ENCODE measurements around the gene B4GALT6. TPM values are rescaled to one million over a fixed set of nuclear protein-coding genes. Genes with fewer than 3 reads are reported as not detected.

The B4GALT6 gene
- total RNA-seq, 3 donors from 2014 or later (not counting 1 experiment from before 2014, with no cell fraction given): 18.6 to 33.0 (median 20.6) TPM

DNA sequence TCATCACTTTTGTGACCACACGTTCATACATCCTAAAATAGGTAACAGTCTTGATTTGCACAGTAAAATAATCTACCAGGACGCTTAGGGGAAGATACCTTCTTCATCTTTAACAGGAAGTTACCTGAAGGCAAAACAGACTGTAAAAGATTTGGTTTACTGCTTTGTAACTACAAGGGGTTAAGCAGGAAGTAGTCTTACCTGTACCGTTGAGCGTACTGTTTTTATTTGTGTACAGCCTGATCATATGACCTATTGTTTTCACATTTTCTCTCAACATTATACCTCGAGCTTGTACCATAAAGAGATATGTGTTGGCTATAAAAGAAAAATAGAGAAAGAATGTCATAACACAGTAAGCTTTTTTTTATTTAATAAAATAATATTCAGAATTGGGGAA is 18.3 kb downstream of the B4GALT6 start:
- TF ChIP-seq, protein P1, sequence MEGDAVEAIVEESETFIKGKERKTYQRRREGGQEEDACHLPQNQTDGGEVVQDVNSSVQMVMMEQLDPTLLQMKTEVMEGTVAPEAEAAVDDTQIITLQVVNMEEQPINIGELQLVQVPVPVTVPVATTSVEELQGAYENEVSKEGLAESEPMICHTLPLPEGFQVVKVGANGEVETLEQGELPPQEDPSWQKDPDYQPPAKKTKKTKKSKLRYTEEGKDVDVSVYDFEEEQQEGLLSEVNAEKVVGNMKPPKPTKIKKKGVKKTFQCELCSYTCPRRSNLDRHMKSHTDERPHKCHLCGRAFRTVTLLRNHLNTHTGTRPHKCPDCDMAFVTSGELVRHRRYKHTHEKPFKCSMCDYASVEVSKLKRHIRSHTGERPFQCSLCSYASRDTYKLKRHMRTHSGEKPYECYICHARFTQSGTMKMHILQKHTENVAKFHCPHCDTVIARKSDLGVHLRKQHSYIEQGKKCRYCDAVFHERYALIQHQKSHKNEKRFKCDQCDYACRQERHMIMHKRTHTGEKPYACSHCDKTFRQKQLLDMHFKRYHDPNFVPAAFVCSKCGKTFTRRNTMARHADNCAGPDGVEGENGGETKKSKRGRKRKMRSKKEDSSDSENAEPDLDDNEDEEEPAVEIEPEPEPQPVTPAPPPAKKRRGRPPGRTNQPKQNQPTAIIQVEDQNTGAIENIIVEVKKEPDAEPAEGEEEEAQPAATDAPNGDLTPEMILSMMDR (IDR thresholded peaks at IDR 0.05): no peak
- Histone ChIP-seq H3K4me1 (ENCODE audit: control insufficient read depth, insufficient read depth, low read length) (no peaks in the 10 kb centered on the region), H3K9me3 (ENCODE audit: control insufficient read depth, insufficient read depth, low read length) (no peaks in the 10 kb centered on the region), H3K27me3 (ENCODE audit: control insufficient read depth, insufficient read depth, low read length) (no peaks in the 10 kb centered on the region), H3K36me3 (ENCODE audit: control insufficient read depth, insufficient read depth, low read length) (no peaks in the 10 kb centered on the region), H3K27ac (ENCODE audit: low read length) (no peak overlapping the region), H3K4me3 (ENCODE audit: low read length) (no peak overlapping the region)
- no peaks in the 10 kb centered on the region for H3K36me3 Mint-ChIP-seq
- 51% methylated on average over 2 of the region's 5 CpGs for WGBS (ENCODE audit: insufficient coverage)
- H3K27me3 Mint-ChIP-seq (ENCODE audit: low read depth in 2 of 2): no peaks in the 10 kb centered on the region
- no peak for DNase-seq
- H3K4me1 Mint-ChIP-seq: no peaks in the 10 kb centered on the region
- no peak overlapping the region for H3K27ac Mint-ChIP-seq
- intact Hi-C loops (cut with micrococcal nuclease): no loop called here
- no peak for ATAC-seq
- H3K9me3 Mint-ChIP-seq: no peaks in the 10 kb centered on the region
- H3K4me3 Mint-ChIP-seq: no peak overlapping the region

DNA sequence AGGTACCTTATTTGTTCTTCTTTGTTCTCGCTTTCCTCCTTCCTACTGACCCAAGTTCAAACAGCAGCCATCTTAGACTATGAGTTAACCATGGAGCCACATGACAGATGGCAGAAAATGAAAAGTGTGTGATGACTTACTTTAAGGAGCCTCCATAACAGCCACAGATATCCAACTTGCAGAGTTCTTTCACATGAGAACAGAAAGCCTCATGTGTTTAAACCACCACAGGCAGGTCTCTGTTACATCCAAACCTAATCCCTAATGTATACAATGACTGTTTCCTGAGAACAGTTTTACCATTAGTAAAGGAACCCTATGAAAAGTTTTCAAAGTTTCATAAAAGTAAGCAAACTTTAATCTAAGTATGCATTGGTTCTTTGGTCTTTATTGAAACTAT is 20.3 kb downstream of the B4GALT6 start:
- no peaks in the 10 kb centered on the region for H3K36me3 Mint-ChIP-seq
- H3K36me3 ChIP-seq (ENCODE audit: control insufficient read depth, insufficient read depth, low read length): no peaks in the 10 kb centered on the region
- no peak overlapping the region for H3K4me3 Mint-ChIP-seq
- no peak for DNase-seq
- H3K27me3 ChIP-seq (ENCODE audit: control insufficient read depth, insufficient read depth, low read length): no peaks in the 10 kb centered on the region
- H3K27me3 Mint-ChIP-seq (ENCODE audit: low read depth in 2 of 2): no peaks in the 10 kb centered on the region
- H3K27ac Mint-ChIP-seq: no peak overlapping the region
- intact Hi-C loops (cut with micrococcal nuclease): no loop called here
- ATAC-seq: no peak
- H3K4me1 ChIP-seq (ENCODE audit: control insufficient read depth, insufficient read depth, low read length): peaks cover 5% of the 10 kb centered on the region
- no peaks in the 10 kb centered on the region for H3K9me3 ChIP-seq (ENCODE audit: control insufficient read depth, insufficient read depth, low read length)
- H3K27ac ChIP-seq (ENCODE audit: low read length): no peak overlapping the region
- H3K9me3 Mint-ChIP-seq: no peaks in the 10 kb centered on the region
- 100% methylated on average over 1 of the region's 1 CpG for WGBS (ENCODE audit: insufficient coverage)
- peaks cover 5% of the 10 kb centered on the region in 2 donors for H3K4me1 Mint-ChIP-seq
- TF ChIP-seq, protein P1 (IDR thresholded peaks at IDR 0.05): no peak
- no peak overlapping the region for H3K4me3 ChIP-seq (ENCODE audit: low read length)

DNA sequence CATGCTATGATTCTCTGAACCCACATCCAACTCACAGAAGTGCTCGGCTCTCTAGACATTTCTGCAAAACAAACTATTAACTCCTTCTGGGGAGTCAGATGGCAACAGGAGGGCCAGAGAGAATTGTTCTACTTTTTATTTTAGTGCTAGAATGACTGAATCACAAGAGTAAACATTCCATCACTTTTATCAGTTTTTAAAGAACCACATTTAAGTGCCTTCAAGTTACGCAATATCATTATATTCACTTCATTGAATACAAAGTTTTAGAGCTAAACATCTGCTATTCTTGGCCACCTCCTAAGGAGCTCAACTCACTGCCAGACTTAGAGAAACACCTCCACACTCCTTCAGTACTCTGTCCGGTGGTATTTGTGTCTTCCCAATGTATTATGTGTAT is 22.4 kb downstream of the B4GALT6 start:
- Mint-ChIP-seq H3K4me3 (no peak overlapping the region), H3K4me1 (peaks cover 10 to 13% of the 10 kb centered on the region in 2 donors), H3K36me3 (no peaks in the 10 kb centered on the region), H3K27me3 (ENCODE audit: low read depth in 2 of 2) (no peaks in the 10 kb centered on the region), H3K27ac (no peak overlapping the region), H3K9me3 (no peaks in the 10 kb centered on the region)
- intact Hi-C loops (cut with micrococcal nuclease): no loop called here
- Histone ChIP-seq H3K9me3 (ENCODE audit: control insufficient read depth, insufficient read depth, low read length) (no peaks in the 10 kb centered on the region), H3K4me1 (ENCODE audit: control insufficient read depth, insufficient read depth, low read length) (peaks cover 14% of the 10 kb centered on the region), H3K36me3 (ENCODE audit: control insufficient read depth, insufficient read depth, low read length) (no peaks in the 10 kb centered on the region), H3K27ac (ENCODE audit: low read length) (no peak overlapping the region), H3K27me3 (ENCODE audit: control insufficient read depth, insufficient read depth, low read length) (no peaks in the 10 kb centered on the region), H3K4me3 (ENCODE audit: low read length) (no peak overlapping the region)
- TF ChIP-seq, protein P1 (IDR thresholded peaks at IDR 0.05): no peak
- ATAC-seq (no peak), DNase-seq (no peak)
- WGBS (ENCODE audit: insufficient coverage): 88% methylated on average over 2 of the region's 3 CpGs

DNA sequence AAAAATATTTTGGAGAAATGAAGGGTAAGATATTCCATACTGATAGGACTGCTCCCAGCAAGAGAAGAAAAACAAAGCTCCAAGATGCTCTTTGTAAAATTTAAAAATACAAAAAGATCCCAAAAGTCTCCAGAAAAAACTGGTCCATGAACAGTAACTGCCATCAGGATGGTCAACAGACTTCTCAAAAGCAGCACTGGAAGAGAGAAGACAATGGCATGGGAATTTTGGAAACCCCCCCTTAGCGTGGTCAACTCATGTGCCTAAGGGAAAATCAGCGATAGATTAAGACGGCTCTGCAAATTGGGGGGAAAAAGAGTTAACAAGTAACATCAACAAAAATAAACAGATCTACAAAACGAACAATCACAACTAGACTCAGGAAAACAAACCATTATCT is 23.6 kb downstream of the B4GALT6 start:
- no peak overlapping the region for H3K27ac Mint-ChIP-seq
- no peaks in the 10 kb centered on the region for H3K9me3 Mint-ChIP-seq
- H3K27me3 Mint-ChIP-seq (ENCODE audit: low read depth in 2 of 2): no peaks in the 10 kb centered on the region

More for the DNA sequence above, 23.6 kb downstream of the B4GALT6 start:
- WGBS (ENCODE audit: insufficient coverage): 100% methylated on average over 1 of the region's 4 CpGs
- Histone ChIP-seq H3K27ac (ENCODE audit: low read length) (no peak overlapping the region), H3K9me3 (ENCODE audit: control insufficient read depth, insufficient read depth, low read length) (no peaks in the 10 kb centered on the region), H3K4me1 (ENCODE audit: control insufficient read depth, insufficient read depth, low read length) (peaks cover 14% of the 10 kb centered on the region), H3K27me3 (ENCODE audit: control insufficient read depth, insufficient read depth, low read length) (no peaks in the 10 kb centered on the region), H3K36me3 (ENCODE audit: control insufficient read depth, insufficient read depth, low read length) (no peaks in the 10 kb centered on the region), H3K4me3 (ENCODE audit: low read length) (no peak overlapping the region)
- H3K4me3 Mint-ChIP-seq: no peak overlapping the region
- no peaks in the 10 kb centered on the region for H3K36me3 Mint-ChIP-seq
- ATAC-seq: no peak
- H3K4me1 Mint-ChIP-seq: peaks cover 10 to 13% of the 10 kb centered on the region in 2 donors
- no peak for DNase-seq
- TF ChIP-seq, protein P1 (IDR thresholded peaks at IDR 0.05): no peak
- intact Hi-C loops (cut with micrococcal nuclease): no loop called here
